HEK293 (cell line): ENCODE measurements around the gene ACOT7.

Experiments used
- CTCF ChIA-PET: fragments of 350-600 bp; formaldehyde crosslinking; extraction: SDS; loops from one replicate; lab custom pipeline; 2021; ENCODE audit warnings: antibody characterized with exemption; lab: Yijun Ruan, JAX
- POLR2A ChIA-PET: fragments of 300-600 bp; formaldehyde crosslinking; extraction: SDS; loops from one replicate; lab custom pipeline; 2020; ENCODE audit warnings: antibody characterized with exemption, inconsistent platforms; lab: Yijun Ruan, JAX
- H3K27ac ChIP-seq: fragments of 200-500 bp; sonication (Bioruptor generic); 2 replicates; pipeline ENCODE4 v1.5.1; 2014; ENCODE audit warnings: low read depth, low read length, control low read depth, inconsistent platforms; ENCODE audit errors: extremely low read depth
- H3K36me3 ChIP-seq, 2 experiments: fragments of 200-500 bp in 1 of 2; sonication (Bioruptor generic) in 1 of 2; 1 replicate in 1 of 2; 2 replicates in 1 of 2; pipeline ENCODE4 v1.5.1; 2014 to 2017; ENCODE audit warnings: inconsistent platforms in 2 of 2, low read length in 2 of 2; ENCODE audit not compliant: control insufficient read depth in 2 of 2, insufficient read depth in 1 of 2
- H3K4me1 ChIP-seq: fragments of 200-500 bp; sonication (Bioruptor generic); 2 replicates; pipeline ENCODE4 v1.5.1; 2014; ENCODE audit warnings: mild to moderate bottlenecking, low read length, inconsistent platforms; ENCODE audit not compliant: control insufficient read depth, insufficient read depth
- H3K4me3 ChIP-seq: 2 replicates; pipeline ENCODE4 v1.5.1; 2011; ENCODE audit warnings: low read depth, mild to moderate bottlenecking, control low read depth, low read length, moderate library complexity
- H3K9me3 ChIP-seq: fragments of 200-500 bp; sonication (Bioruptor generic); 2 replicates; pipeline ENCODE4 v1.5.1; 2014; ENCODE audit warnings: low read depth, low read length, inconsistent platforms; ENCODE audit not compliant: control insufficient read depth, insufficient read depth
- KLF7 ChIP-seq: fragments of 450-650 bp; formaldehyde crosslinking; IDR thresholded peaks from 2 replicates; pipeline ENCODE4 v1.5.1; 2016; ENCODE audit warnings: missing biosample characterization, missing genetic modification characterization, borderline replicate concordance
- KLF8 ChIP-seq: fragments of 450-650 bp; formaldehyde crosslinking; IDR thresholded peaks from 2 replicates; pipeline ENCODE4 v1.5.1; 2016; ENCODE audit warnings: missing biosample characterization, missing genetic modification characterization
- MYNN ChIP-seq: fragments of 450-650 bp; formaldehyde crosslinking; IDR thresholded peaks from 2 replicates; pipeline ENCODE4 v1.5.1; 2016; ENCODE audit warnings: missing biosample characterization, missing genetic modification characterization, borderline replicate concordance
- RBAK ChIP-seq: fragments of 450-650 bp; formaldehyde crosslinking; IDR thresholded peaks from 2 replicates; pipeline ENCODE4 v1.5.1; 2016; ENCODE audit warnings: missing biosample characterization, missing genetic modification characterization
- REPIN1 ChIP-seq: fragments of 450-650 bp; formaldehyde crosslinking; IDR thresholded peaks from 2 replicates; pipeline ENCODE4 v1.5.1; 2017; ENCODE audit warnings: missing biosample characterization, missing genetic modification characterization, low read depth
- SETDB1 ChIP-seq: IDR thresholded peaks from one replicate; pipeline ENCODE4 v1.6.1; 2017; ENCODE audit warnings: mild to moderate bottlenecking, low read length, moderate library complexity, mixed read lengths; ENCODE audit not compliant: insufficient read length
- ZNF114 ChIP-seq: fragments of 450-650 bp; formaldehyde crosslinking; IDR thresholded peaks from 2 replicates; pipeline ENCODE4 v1.5.0; 2017; ENCODE audit warnings: missing biosample characterization, missing genetic modification characterization
- ZNF175 ChIP-seq: fragments of 450-650 bp; formaldehyde crosslinking; IDR thresholded peaks from 2 replicates; pipeline ENCODE4 v1.5.1; 2016; ENCODE audit warnings: missing biosample characterization, missing genetic modification characterization
- ZNF214 ChIP-seq: fragments of 450-650 bp; formaldehyde crosslinking; IDR thresholded peaks from 2 replicates; pipeline ENCODE4 v1.5.1; 2017; ENCODE audit warnings: missing biosample characterization, mild to moderate bottlenecking, missing genetic modification characterization, borderline replicate concordance
- ZNF221 ChIP-seq: fragments of 450-650 bp; formaldehyde crosslinking; IDR thresholded peaks from 2 replicates; pipeline ENCODE4 v1.5.1; 2017; ENCODE audit warnings: missing biosample characterization, missing genetic modification characterization, borderline replicate concordance
- ZNF239 ChIP-seq: fragments of 450-650 bp; formaldehyde crosslinking; IDR thresholded peaks from 2 replicates; pipeline ENCODE4 v1.5.1; 2016; ENCODE audit warnings: missing biosample characterization, missing genetic modification characterization
- ZNF280D ChIP-seq: fragments of 450-650 bp; formaldehyde crosslinking; IDR thresholded peaks from 2 replicates; pipeline ENCODE4 v1.5.1; 2016; ENCODE audit warnings: missing biosample characterization, missing genetic modification characterization
- ZNF416 ChIP-seq: fragments of 450-650 bp; formaldehyde crosslinking; IDR thresholded peaks from 2 replicates; pipeline ENCODE4 v1.5.1; 2016; ENCODE audit warnings: missing biosample characterization, missing genetic modification characterization
- ZNF426 ChIP-seq: fragments of 450-650 bp; formaldehyde crosslinking; IDR thresholded peaks from 2 replicates; pipeline ENCODE4 v1.5.1; 2017; ENCODE audit warnings: missing biosample characterization, missing genetic modification characterization, mild to moderate bottlenecking, inconsistent platforms, moderate library complexity
- ZNF521 ChIP-seq: fragments of 450-650 bp; formaldehyde crosslinking; IDR thresholded peaks from 2 replicates; pipeline ENCODE4 v1.5.1; 2017; ENCODE audit warnings: missing biosample characterization, mild to moderate bottlenecking, missing genetic modification characterization
- ZNF561 ChIP-seq: fragments of 450-650 bp; IDR thresholded peaks from 2 replicates; pipeline ENCODE4 v1.5.1; 2018; ENCODE audit warnings: missing biosample characterization, missing genetic modification characterization, borderline replicate concordance
- ZNF600 ChIP-seq: fragments of 450-650 bp; formaldehyde crosslinking; IDR thresholded peaks from 2 replicates; pipeline ENCODE4 v1.5.1; 2016; ENCODE audit warnings: missing biosample characterization, missing genetic modification characterization
- ZNF621 ChIP-seq: fragments of 450-650 bp; formaldehyde crosslinking; IDR thresholded peaks from 2 replicates; pipeline ENCODE4 v1.5.1; 2017; ENCODE audit warnings: missing biosample characterization, missing genetic modification characterization
- ZNF623 ChIP-seq: fragments of 450-650 bp; formaldehyde crosslinking; IDR thresholded peaks from 2 replicates; pipeline ENCODE4 v1.5.1; 2016; ENCODE audit warnings: missing biosample characterization, missing genetic modification characterization
- ZNF692 ChIP-seq: fragments of 450-650 bp; formaldehyde crosslinking; IDR thresholded peaks from 2 replicates; pipeline ENCODE4 v1.5.1; 2016; ENCODE audit warnings: missing biosample characterization, missing genetic modification characterization
- ZSCAN23 ChIP-seq: fragments of 450-650 bp; formaldehyde crosslinking; IDR thresholded peaks from 2 replicates; pipeline ENCODE4 v1.5.1; 2016; ENCODE audit warnings: missing biosample characterization, missing genetic modification characterization
- TF ChIP-seq, protein P1 (sequence below): fragments of 450-650 bp; formaldehyde crosslinking; IDR thresholded peaks from 2 replicates; pipeline ENCODE4 v1.5.1; 2016; ENCODE audit warnings: missing biosample characterization, missing genetic modification characterization
- TF ChIP-seq, protein P2 (sequence below): fragments of 450-650 bp; formaldehyde crosslinking; IDR thresholded peaks from 2 replicates; pipeline ENCODE4 v1.5.1; 2016; ENCODE audit warnings: missing biosample characterization, missing genetic modification characterization
- TF ChIP-seq, protein P3 (sequence below): IDR thresholded peaks from 2 replicates; pipeline ENCODE4 v1.6.1; 2011; ENCODE audit warnings: mild to moderate bottlenecking, low read depth, low read length, borderline replicate concordance

Gene ACOT7

DNA sequence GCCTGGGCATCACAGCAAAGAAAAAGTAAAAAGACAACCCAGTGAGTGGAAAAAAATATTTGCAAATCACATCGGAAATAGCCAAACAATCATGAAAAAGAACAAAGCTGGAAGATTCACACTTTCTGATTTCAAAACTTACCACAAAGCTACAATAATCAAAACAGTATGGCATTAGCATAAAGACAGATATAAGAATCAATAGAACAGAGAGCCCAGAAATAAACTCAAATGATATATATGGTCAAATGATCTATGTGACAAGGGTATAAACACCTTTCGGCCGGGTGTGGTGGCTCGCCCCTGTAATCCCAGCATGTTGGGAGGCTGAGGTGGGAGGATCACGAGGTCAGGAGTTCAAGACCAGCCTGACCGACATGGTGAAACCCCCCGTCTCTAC is 13.5 kb downstream of the ACOT7 start:
- CTCF ChIA-PET = interaction anchor here (0.7 to 3.3 kb wide), 7 partner anchors 12 to 142 kb away, joined by 3 to 20 read pairs (median 5); no protein-coding TSS in a partner anchor
- Histone ChIP-seq H3K4me1 (no peaks in the 10 kb centered on the region), H3K9me3 (no peaks in the 10 kb centered on the region), H3K27ac (no peak overlapping the region), H3K4me3 (no peak overlapping the region), H3K36me3 (peaks cover 0 to 6% of the 10 kb centered on the region in 2 experiments; a peak in 2 of 3 replicates)
- no peak for TF ChIP-seq MYNN (tag by site-specific recombination)
- no peak for TF ChIP-seq ZNF621 (tag by site-specific recombination)
- TF ChIP-seq, protein P1, sequence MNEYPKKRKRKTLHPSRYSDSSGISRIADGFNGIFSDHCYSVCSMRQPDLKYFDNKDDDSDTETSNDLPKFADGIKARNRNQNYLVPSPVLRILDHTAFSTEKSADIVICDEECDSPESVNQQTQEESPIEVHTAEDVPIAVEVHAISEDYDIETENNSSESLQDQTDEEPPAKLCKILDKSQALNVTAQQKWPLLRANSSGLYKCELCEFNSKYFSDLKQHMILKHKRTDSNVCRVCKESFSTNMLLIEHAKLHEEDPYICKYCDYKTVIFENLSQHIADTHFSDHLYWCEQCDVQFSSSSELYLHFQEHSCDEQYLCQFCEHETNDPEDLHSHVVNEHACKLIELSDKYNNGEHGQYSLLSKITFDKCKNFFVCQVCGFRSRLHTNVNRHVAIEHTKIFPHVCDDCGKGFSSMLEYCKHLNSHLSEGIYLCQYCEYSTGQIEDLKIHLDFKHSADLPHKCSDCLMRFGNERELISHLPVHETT (tag by site-specific recombination) = no peak
- no peak for TF ChIP-seq KLF7 (tag by site-specific recombination)
- TF ChIP-seq, protein P2, sequence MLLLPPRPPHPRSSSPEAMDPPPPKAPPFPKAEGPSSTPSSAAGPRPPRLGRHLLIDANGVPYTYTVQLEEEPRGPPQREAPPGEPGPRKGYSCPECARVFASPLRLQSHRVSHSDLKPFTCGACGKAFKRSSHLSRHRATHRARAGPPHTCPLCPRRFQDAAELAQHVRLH (tag by site-specific recombination) = peak; percentile 84
- no peak for TF ChIP-seq RBAK
- TF ChIP-seq ZNF175 (tag by site-specific recombination) = no peak
- no peak for TF ChIP-seq ZNF239 (tag by site-specific recombination)
- no peak for TF ChIP-seq ZNF561
- TF ChIP-seq ZNF280D (tag by site-specific recombination) = peak; percentile 79; the same call in 1 of the 2 replicates
- TF ChIP-seq ZNF416 (tag by site-specific recombination) = no peak
- TF ChIP-seq, protein P3, sequence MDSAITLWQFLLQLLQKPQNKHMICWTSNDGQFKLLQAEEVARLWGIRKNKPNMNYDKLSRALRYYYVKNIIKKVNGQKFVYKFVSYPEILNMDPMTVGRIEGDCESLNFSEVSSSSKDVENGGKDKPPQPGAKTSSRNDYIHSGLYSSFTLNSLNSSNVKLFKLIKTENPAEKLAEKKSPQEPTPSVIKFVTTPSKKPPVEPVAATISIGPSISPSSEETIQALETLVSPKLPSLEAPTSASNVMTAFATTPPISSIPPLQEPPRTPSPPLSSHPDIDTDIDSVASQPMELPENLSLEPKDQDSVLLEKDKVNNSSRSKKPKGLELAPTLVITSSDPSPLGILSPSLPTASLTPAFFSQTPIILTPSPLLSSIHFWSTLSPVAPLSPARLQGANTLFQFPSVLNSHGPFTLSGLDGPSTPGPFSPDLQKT = no peak
- TF ChIP-seq ZNF114 (tag by site-specific recombination) = no peak
- no peak for TF ChIP-seq ZNF521 (tag by site-specific recombination)
- no peak for TF ChIP-seq ZNF426 (tag by site-specific recombination)
- no peak for TF ChIP-seq REPIN1 (tag by site-specific recombination)
- TF ChIP-seq SETDB1 = peak; percentile 47
- TF ChIP-seq ZNF623 = no peak
- no peak for TF ChIP-seq ZNF221 (tag by site-specific recombination)
- no peak for TF ChIP-seq ZNF600 (tag by site-specific recombination)
- 0 out of 2 replicates have a peak, but pooled peaks have one; percentile 18 for TF ChIP-seq KLF8 (tag by site-specific recombination)
- no peak for TF ChIP-seq ZNF214 (tag by site-specific recombination)
- no peak for TF ChIP-seq ZNF692 (tag by site-specific recombination)
- TF ChIP-seq ZSCAN23 (tag by site-specific recombination) = no peak
- POLR2A ChIA-PET = no interaction called here
